Prostate gland (tissue), 2 donors: Measurements from ENCODE around the gene CREB5. TPM values are rescaled to one million over a fixed set of nuclear protein-coding genes. Genes with fewer than 3 reads are reported as not detected.

Source experiments
- DNase-seq: peaks from one replicate; pipeline ENCODE4 v3.0.0-alpha.2; 2019; ENCODE audit warnings: low spot score
- H3K27ac ChIP-seq, 2 donors: fragments of 200-600 bp; sonication (generic); 2 replicates each; pipeline ENCODE4 v1.5.1; 2017 to 2019
- H3K27me3 ChIP-seq: fragments of 200-600 bp; sonication (generic); replicated peaks from 2 replicates; pipeline ENCODE4 v1.5.1; 2019; ENCODE audit not compliant: insufficient read depth
- H3K36me3 ChIP-seq, 2 donors: fragments of 200-600 bp; sonication (generic); 1 replicate in 1 of 2; 2 replicates in 1 of 2; pipeline versions ENCODE4 v1.5.1 to v1.8.1; 2017 to 2019
- H3K4me1 ChIP-seq: fragments of 200-600 bp; sonication (generic); replicated peaks from 2 replicates; pipeline ENCODE4 v1.5.1; 2019
- H3K4me3 ChIP-seq, 2 donors: fragments of 200-600 bp; sonication (generic); 2 replicates each; pipeline ENCODE4 v1.5.1; 2017 to 2019
- H3K9me3 ChIP-seq: fragments of 200-600 bp; sonication (generic); 2 replicates; pipeline ENCODE4 v1.5.1; 2017
- CTCF ChIP-seq, 4 experiments: fragments of 200-600 bp in 2 of 4; fragments of 450-650 bp in 2 of 4; sonication (generic) in 2 of 4; IDR thresholded peaks; 1 replicate in 3 of 4; 2 replicates in 1 of 4; pipeline ENCODE4 v1.5.1; 2016 to 2019; ENCODE audit warnings: antibody characterized with exemption in 4 of 4, mild to moderate bottlenecking in 2 of 4, moderate library complexity in 2 of 4
- POLR2A ChIP-seq: fragments of 450-650 bp; IDR thresholded peaks from one replicate; pipeline ENCODE4 v1.6.1; 2016; ENCODE audit warnings: antibody characterized with exemption, mild to moderate bottlenecking
- POLR2AphosphoS5 ChIP-seq: sonication (generic); formaldehyde crosslinking; IDR thresholded peaks from one replicate; pipeline ENCODE4 v1.6.1; 2017; ENCODE audit warnings: antibody characterized with exemption
- WGBS: methylation state at CpG from one replicate; pipeline ENCODE4 v1.1.5; 2018; 5-methylcytosine and 5-hydroxymethylcytosine counted together
- intact Hi-C: fragments of 100-400 bp; cut with DNase I; formaldehyde crosslinking; loops from one replicate; pipeline ENCODE4 v1.14.2; 2022
- total RNA-seq, 2 donors: library from RNA; depleted of rRNA; stranded (reverse); fragments of >200 nt; gene quantifications; one replicate each; pipeline ENCODE4 v1.1.0, GENCODE V29; 2016

CREB5 gene
- total RNA-seq, 2 donors from 2014 or later: 0.46 to 3.4 TPM

GRCh38 chr7:28758186-28758585 lies 345.9 kb downstream of the CREB5 start:
- DNase-seq: no peak
- no peaks in the 10 kb centered on the region for H3K27me3 ChIP-seq
- TF ChIP-seq POLR2AphosphoS5 (no peak), CTCF (IDR thresholded peaks at IDR 0.05) (no peak), POLR2A (no peak)
- intact Hi-C loops: no loop called here
- H3K4me1 ChIP-seq: no peaks in the 10 kb centered on the region
- H3K27ac ChIP-seq: no peak overlapping the region
- WGBS: 92% methylated on average over 5 of the region's 5 CpGs
- no peaks in the 10 kb centered on the region for H3K9me3 ChIP-seq
- H3K4me3 ChIP-seq: no peak overlapping the region
- H3K36me3 ChIP-seq: no peaks in the 10 kb centered on the region

GRCh38 chr7:28759475-28759971 lies 347.2 kb downstream of the CREB5 start:
- no peak for DNase-seq
- Histone ChIP-seq H3K4me3 (no peak overlapping the region), H3K9me3 (no peaks in the 10 kb centered on the region), H3K27ac (no peak overlapping the region), H3K4me1 (no peaks in the 10 kb centered on the region), H3K36me3 (no peaks in the 10 kb centered on the region), H3K27me3 (no peaks in the 10 kb centered on the region)
- TF ChIP-seq POLR2AphosphoS5: no peak
- TF ChIP-seq CTCF (IDR thresholded peaks at IDR 0.05): no peak
- TF ChIP-seq POLR2A: no peak
- WGBS: 71% methylated on average over 5 of the region's 5 CpGs
- intact Hi-C loops: no loop called here

- Histone ChIP-seq H3K9me3 (no peaks in the 10 kb centered on the region), H3K36me3 (no peaks in the 10 kb centered on the region), H3K4me1 (no peaks in the 10 kb centered on the region), H3K27ac (no peak overlapping the region), H3K4me3 (no peak overlapping the region), H3K27me3 (no peaks in the 10 kb centered on the region)
- no peak for TF ChIP-seq POLR2AphosphoS5
- TF ChIP-seq CTCF (IDR thresholded peaks at IDR 0.05): no peak
- no peak for TF ChIP-seq POLR2A
- 95% methylated on average over 2 of the region's 2 CpGs for WGBS
- no peak for DNase-seq
- intact Hi-C loops: no loop called here
Measured at GRCh38 chr7:28761505-28761904, 349.2 kb downstream of the CREB5 start.

- no peaks in the 10 kb centered on the region for H3K9me3 ChIP-seq
- no peaks in the 10 kb centered on the region for H3K27me3 ChIP-seq
- H3K36me3 ChIP-seq: no peaks in the 10 kb centered on the region
- H3K27ac ChIP-seq: no peak overlapping the region
- 73% methylated on average over 1 of the region's 1 CpG for WGBS
- H3K4me3 ChIP-seq: no peak overlapping the region
- TF ChIP-seq POLR2AphosphoS5 (no peak), CTCF (IDR thresholded peaks at IDR 0.05) (no peak), POLR2A (no peak)
- intact Hi-C loops: no loop called here
- DNase-seq: no peak
- no peaks in the 10 kb centered on the region for H3K4me1 ChIP-seq
Measured at GRCh38 chr7:28762651-28763050, 350.3 kb downstream of the CREB5 start.

GRCh38 chr7:28766359-28766758 lies 354.0 kb downstream of the CREB5 start:
- intact Hi-C loops: no loop called here
- H3K4me3 ChIP-seq: no peak overlapping the region
- WGBS: 85% methylated on average over 4 of the region's 4 CpGs

More at GRCh38 chr7:28766359-28766758, 354.0 kb downstream of the CREB5 start:
- DNase-seq: no peak
- H3K36me3 ChIP-seq: no peaks in the 10 kb centered on the region
- no peaks in the 10 kb centered on the region for H3K4me1 ChIP-seq
- TF ChIP-seq POLR2A (no peak), CTCF (IDR thresholded peaks at IDR 0.05) (no peak), POLR2AphosphoS5 (no peak)
- no peaks in the 10 kb centered on the region for H3K27me3 ChIP-seq
- H3K9me3 ChIP-seq: no peaks in the 10 kb centered on the region
- H3K27ac ChIP-seq: no peak overlapping the region
